ENCODE results near the gene SPACA5.

DNA sequence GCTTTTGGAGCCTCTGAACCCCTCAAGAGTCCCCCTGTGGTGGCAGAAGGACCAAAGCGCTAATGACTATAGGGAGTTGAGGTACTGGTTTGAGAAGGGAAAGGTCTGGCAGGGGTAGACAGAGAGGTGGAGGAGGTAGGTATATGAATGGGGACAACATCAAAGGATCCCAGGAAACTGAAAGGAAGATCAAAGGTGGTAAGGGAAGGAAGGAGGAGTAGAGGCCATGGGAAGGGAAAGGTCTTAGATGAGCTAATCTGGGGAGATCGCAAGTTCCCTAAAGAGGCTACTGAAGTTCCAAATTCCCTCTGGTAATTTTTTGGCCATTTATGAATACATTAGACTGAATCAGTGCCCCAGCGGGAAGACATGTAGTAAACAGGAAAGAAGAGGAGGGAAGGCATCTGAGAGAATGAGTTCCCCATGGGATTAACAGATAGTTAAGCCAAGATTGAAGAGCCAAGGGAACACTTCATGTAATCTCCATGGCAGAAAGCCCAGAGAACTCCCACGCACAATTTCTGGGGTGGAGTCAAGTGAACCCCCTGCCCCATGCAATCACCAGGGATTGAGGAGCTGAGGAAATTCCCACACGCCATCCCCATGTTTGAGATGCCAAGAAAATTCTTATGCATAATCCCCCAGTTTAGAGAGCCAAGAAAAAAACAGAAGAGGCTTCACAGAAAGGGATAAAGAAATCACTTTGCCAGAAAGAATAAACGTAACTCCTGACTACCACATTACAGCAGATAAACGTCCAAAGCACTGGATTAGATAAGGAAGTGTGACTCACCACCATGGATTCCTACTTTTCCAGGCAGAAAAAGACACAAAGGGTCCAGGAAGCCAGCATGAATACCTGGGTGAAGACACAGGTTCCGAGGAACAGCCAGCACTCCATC is 38.9 kb downstream of the SPACA5 start:
- no peak for TF ChIP-seq CTCF (IDR thresholded peaks at IDR 0.05; ENCODE audit: insufficient read depth, low read depth, low read length)
- no peak for TF ChIP-seq EZH2 (IDR thresholded peaks at IDR 0.05; ENCODE audit: insufficient read depth, low read length)
